ENCODE results near the gene OSBP2. TPM values are rescaled to one million over a fixed set of nuclear protein-coding genes. Genes with fewer than 3 reads are reported as not detected.
"Not testable (repeated sequence)": the region's sequence is repeated elsewhere in the genome, so short reads cannot be mapped to it uniquely, and the experiment has no call there.

OSBP2 gene
- total RNA-seq, 6 experiments from 2014 or later = 0.31 to 3.4 (median 0.93) TPM

DNA sequence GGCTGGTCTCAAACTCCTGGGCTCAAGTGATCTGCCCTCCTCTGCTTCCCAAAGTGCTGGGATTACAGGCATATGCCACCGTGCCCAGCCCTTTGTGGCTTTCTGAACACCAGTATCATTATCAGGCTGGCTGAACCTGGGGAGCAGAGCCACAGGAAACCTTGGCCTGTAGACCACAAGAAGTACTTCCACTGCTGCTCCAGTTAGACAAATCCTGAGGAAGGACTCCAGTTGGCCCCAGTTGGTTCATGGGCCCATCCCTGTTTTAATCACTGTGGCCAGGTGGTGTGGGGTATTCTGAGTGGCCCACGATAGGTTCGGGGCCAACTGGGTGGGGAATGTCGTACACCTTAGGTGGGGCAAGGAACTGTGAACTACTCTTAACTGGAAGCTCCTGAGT is 21.5 kb upstream of the OSBP2 start:
- TF ChIP-seq, protein P1, sequence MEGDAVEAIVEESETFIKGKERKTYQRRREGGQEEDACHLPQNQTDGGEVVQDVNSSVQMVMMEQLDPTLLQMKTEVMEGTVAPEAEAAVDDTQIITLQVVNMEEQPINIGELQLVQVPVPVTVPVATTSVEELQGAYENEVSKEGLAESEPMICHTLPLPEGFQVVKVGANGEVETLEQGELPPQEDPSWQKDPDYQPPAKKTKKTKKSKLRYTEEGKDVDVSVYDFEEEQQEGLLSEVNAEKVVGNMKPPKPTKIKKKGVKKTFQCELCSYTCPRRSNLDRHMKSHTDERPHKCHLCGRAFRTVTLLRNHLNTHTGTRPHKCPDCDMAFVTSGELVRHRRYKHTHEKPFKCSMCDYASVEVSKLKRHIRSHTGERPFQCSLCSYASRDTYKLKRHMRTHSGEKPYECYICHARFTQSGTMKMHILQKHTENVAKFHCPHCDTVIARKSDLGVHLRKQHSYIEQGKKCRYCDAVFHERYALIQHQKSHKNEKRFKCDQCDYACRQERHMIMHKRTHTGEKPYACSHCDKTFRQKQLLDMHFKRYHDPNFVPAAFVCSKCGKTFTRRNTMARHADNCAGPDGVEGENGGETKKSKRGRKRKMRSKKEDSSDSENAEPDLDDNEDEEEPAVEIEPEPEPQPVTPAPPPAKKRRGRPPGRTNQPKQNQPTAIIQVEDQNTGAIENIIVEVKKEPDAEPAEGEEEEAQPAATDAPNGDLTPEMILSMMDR (IDR thresholded peaks at IDR 0.05) = no peak
- TF ChIP-seq POLR2A (IDR thresholded peaks at IDR 0.05) = no peak
- no peak for DNase-seq
- WGBS (ENCODE audit: insufficient coverage, low coverage, low lambda C conversion rate, missing lambda C conversion rate) = 29% methylated on average over 1 of the region's 4 CpGs

GRCh38 chr22:30674482-30674881 is 20.2 kb upstream of the OSBP2 start:
- Histone ChIP-seq H3K27me3 (no peaks in the 10 kb centered on the region), H3K9me3 (no peaks in the 10 kb centered on the region), H3K4me3 (no peak overlapping the region), H3K27ac (no peak overlapping the region), H3K4me1 (no peaks in the 10 kb centered on the region), H3K36me3 (no peaks in the 10 kb centered on the region)
- WGBS (ENCODE audit: insufficient coverage, low coverage, low lambda C conversion rate, missing lambda C conversion rate) = 41% methylated on average over 3 of the region's 6 CpGs
- TF ChIP-seq POLR2A (IDR thresholded peaks at IDR 0.05) = no peak
- TF ChIP-seq, protein P1 (IDR thresholded peaks at IDR 0.05) = no peak
- ATAC-seq (no peak), DNase-seq (no peak)
- intact Hi-C loops (cut with DNase I) = no loop called here

More for the DNA sequence above, 21.5 kb upstream of the OSBP2 start:
- Histone ChIP-seq H3K27ac (no peak overlapping the region), H3K36me3 (no peaks in the 10 kb centered on the region), H3K9me3 (no peaks in the 10 kb centered on the region), H3K4me1 (no peaks in the 10 kb centered on the region), H3K4me3 (no peak overlapping the region), H3K27me3 (no peaks in the 10 kb centered on the region)
- no peak for ATAC-seq
- intact Hi-C loops (cut with DNase I) = no loop called here

DNA sequence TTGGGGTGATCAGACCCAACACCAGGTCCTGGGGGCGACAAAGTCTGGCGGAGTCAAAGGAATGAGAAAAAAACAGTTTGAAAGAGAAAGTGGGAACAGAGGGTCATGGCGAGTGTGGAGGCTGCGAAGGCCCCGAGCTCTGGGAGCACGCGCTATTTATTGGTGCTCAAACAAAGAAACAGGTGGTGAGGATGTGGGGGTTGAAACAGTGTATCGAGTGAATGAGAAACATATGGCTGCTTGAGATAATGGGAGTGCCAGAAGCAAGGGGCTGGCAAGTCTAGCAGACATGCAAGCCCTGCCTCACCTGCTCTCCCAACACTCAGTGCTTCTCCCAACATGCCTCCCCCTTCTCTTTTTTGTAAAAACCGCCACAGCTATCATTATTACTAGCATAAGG is 19.2 kb upstream of the OSBP2 start:
- intact Hi-C loops (cut with DNase I) = no loop called here
- Histone ChIP-seq H3K27ac (no peak overlapping the region), H3K4me1 (no peaks in the 10 kb centered on the region), H3K4me3 (no peak overlapping the region), H3K27me3 (no peaks in the 10 kb centered on the region), H3K36me3 (no peaks in the 10 kb centered on the region), H3K9me3 (no peaks in the 10 kb centered on the region)
- no peak for ATAC-seq
- 88% methylated on average over 9 of the region's 9 CpGs for WGBS (ENCODE audit: insufficient coverage, low coverage, low lambda C conversion rate, missing lambda C conversion rate)
- TF ChIP-seq POLR2A (IDR thresholded peaks at IDR 0.05) = no peak
- TF ChIP-seq, protein P1 (IDR thresholded peaks at IDR 0.05) = no peak
- DNase-seq = no peak

- H3K36me3 ChIP-seq; intact Hi-C loops (cut with DNase I); ATAC-seq; H3K9me3 ChIP-seq; H3K27me3 ChIP-seq; H3K27ac ChIP-seq; DNase-seq; H3K4me1 ChIP-seq; H3K4me3 ChIP-seq: not testable (repeated sequence)
- WGBS (ENCODE audit: insufficient coverage, low coverage, low lambda C conversion rate, missing lambda C conversion rate) = 57% methylated on average over 3 of the region's 3 CpGs
These were observed 18.1 kb upstream of the OSBP2 start for GRCh38 chr22:30676565-30676964.

DNA sequence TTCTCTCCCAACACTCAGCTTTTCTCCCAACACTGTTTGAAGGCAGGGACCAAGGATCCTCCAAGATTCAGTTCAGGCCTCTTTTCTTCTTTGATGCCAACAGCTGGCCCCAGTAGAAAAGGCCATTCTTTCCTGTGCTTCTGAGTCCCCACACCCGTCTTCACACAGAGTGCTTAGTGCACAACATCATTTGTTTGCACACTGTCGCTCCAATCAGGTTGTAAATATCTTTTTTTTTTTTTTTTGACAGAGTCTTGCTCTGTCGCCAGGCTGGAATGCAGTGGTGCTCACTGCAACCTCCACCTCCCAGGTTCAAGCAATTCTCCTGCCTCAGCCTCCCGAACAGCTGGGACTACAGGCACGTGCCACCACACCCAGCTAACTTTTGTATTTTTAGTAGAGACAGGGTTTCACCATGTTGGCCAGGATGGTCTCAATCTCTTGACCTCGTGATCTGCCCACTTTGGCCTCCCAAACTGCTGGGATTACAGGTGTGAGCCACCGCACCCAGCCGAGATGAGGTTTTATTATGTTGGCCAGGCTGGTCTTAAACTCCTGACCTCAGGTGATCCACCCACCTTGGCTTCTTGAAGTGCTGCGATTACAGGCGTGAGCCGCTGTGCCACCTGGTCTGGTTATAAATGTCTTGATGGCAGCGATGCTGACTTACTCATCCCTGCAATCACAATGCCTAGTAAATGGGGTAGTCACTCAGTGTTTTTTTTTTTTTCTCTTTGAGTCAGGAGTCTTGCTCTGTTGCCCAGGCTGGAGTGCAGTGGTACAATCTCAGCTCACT is 14.6 kb upstream of the OSBP2 start:
- H3K27ac ChIP-seq; H3K9me3 ChIP-seq; ATAC-seq; H3K36me3 ChIP-seq; DNase-seq; H3K4me1 ChIP-seq; intact Hi-C loops (cut with DNase I); H3K27me3 ChIP-seq; H3K4me3 ChIP-seq: not testable (repeated sequence)
- WGBS (ENCODE audit: insufficient coverage, low coverage, low lambda C conversion rate, missing lambda C conversion rate) = 70% methylated on average over 5 of the region's 12 CpGs

All from right lobe of liver (tissue), 6 donors.